Gastrocnemius medialis (tissue), 4 donors: ENCODE results near the gene RAB3C. TPM values are rescaled to one million over a fixed set of nuclear protein-coding genes. Genes with fewer than 3 reads are reported as not detected.

Source experiments
- ATAC-seq, 2 donors: fragments of 150-250 bp; one replicate each; pipeline ENCODE4 v1.9.1; 2016
- DNase-seq, 2 donors: peaks; one replicate each; pipeline ENCODE4 v3.0.0-alpha.2; 2019
- H3K27ac ChIP-seq, 4 donors: fragments of 200-600 bp; sonication (generic); 1 replicate in 1 of 4; 2 replicates in 3 of 4; pipeline ENCODE4 v1.5.1; 2016 to 2018; ENCODE audit warnings: mild to moderate bottlenecking in 2 of 4, moderate library complexity in 1 of 4
- H3K27me3 ChIP-seq, 3 donors: fragments of 200-600 bp; sonication (generic) in 2 of 3; 1 replicate in 1 of 3; 2 replicates in 2 of 3; pipeline versions ENCODE4 v1.5.1 to v1.6.0; 2016 to 2019; ENCODE audit warnings: mild to moderate bottlenecking in 1 of 3, moderate library complexity in 1 of 3
- H3K36me3 ChIP-seq, 2 donors: fragments of 200-600 bp; sonication (generic) in 1 of 2; one replicate each; pipeline ENCODE4 v1.5.1; 2017 to 2018
- H3K4me1 ChIP-seq, 2 donors: fragments of 200-600 bp; sonication (generic) in 1 of 2; one replicate each; pipeline ENCODE4 v1.5.1; 2016 to 2017; ENCODE audit warnings: mild to moderate bottlenecking in 2 of 2
- H3K4me3 ChIP-seq, 4 donors: fragments of 200-600 bp; sonication (generic) in 3 of 4; 1 replicate in 1 of 4; 2 replicates in 3 of 4; pipeline ENCODE4 v1.5.1; 2016 to 2019; ENCODE audit warnings: mild to moderate bottlenecking in 2 of 4
- H3K9me3 ChIP-seq, 3 donors: fragments of 200-600 bp; sonication (generic) in 2 of 3; 1 replicate in 1 of 3; 2 replicates in 2 of 3; pipeline ENCODE4 v1.5.1; 2016 to 2019
- POLR2A ChIP-seq, 2 donors: fragments of 450-650 bp; IDR thresholded peaks; one replicate each; pipeline ENCODE4 v1.6.1; 2017; ENCODE audit warnings: antibody characterized with exemption in 2 of 2, mild to moderate bottlenecking in 2 of 2, moderate library complexity in 2 of 2
- in situ Hi-C, 4 donors: fragments of 200-750 bp; cut with MboI; loops; one replicate each; pipeline versions ENCODE4 v1.15.0 to v1.8.0; 2017; ENCODE audit warnings: low sequenced_read_pairs in 4 of 4
- intact Hi-C: fragments of 100-400 bp; cut with DNase I; formaldehyde crosslinking; loops from one replicate; pipeline ENCODE4 v1.15.1; 2023; ENCODE audit warnings: low total_unique reads
- total RNA-seq, 4 donors: library from RNA; depleted of rRNA; stranded (reverse); fragments of >200 nt; gene quantifications; one replicate each; pipeline versions ENCODE4 v1.1.0 to v1.2.3, GENCODE V29; 2016
- TF ChIP-seq, protein P1 (sequence below), 5 experiments: fragments of 450-650 bp in 3 of 5; fragments of 200-600 bp in 2 of 5; sonication (generic) in 2 of 5; IDR thresholded peaks in 4 of 5; conservative IDR thresholded peaks in 1 of 5; 1 replicate in 4 of 5; 2 replicates in 1 of 5; pipeline ENCODE4 v1.5.1; 2016 to 2019; ENCODE audit warnings: antibody characterized with exemption in 5 of 5, mild to moderate bottlenecking in 3 of 5, moderate library complexity in 3 of 5

Gene RAB3C
- total RNA-seq, 4 donors from 2014 or later: 0.02 to 0.73 (median 0.07) TPM

DNA sequence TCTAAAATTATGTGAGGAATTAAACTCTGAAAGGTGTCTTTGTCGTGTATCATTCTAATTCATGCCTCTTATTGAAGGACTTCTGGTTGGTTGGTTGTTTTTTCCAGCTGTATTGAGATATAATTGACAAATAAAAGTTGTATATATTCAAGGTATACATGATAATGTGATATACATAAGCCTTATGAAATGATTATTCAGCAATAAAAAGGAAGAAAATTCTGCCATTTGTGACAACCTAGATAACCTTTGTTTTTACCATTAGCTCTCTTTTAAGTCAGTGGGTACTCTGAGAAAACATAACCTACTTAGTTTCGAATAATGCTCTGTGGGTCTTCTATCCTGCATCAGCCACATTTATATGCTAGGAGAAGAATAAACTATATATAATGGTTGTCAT, 89.6 kb downstream of the RAB3C start:
- in situ Hi-C loops: no loop called here
- intact Hi-C loops: no loop called here

DNA sequence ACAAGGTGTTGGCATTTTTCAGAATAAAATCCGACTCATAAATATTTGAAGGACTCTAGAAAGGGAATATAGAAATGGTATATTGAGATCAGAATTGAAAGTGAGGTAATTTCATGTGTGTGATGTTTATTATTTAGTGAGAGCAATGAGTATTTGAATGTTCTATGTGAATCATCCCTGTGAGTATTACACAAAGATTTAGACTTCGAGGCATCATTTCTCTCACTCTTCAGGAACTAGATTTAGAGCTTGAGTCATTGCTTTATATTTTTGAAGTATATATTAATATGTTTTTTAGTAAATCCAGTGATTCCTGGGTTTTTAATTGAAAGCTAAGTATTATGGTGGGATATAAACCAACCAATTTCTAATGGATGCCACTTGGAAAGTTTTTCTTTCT, 91.2 kb downstream of the RAB3C start:
- TF ChIP-seq, protein P1, sequence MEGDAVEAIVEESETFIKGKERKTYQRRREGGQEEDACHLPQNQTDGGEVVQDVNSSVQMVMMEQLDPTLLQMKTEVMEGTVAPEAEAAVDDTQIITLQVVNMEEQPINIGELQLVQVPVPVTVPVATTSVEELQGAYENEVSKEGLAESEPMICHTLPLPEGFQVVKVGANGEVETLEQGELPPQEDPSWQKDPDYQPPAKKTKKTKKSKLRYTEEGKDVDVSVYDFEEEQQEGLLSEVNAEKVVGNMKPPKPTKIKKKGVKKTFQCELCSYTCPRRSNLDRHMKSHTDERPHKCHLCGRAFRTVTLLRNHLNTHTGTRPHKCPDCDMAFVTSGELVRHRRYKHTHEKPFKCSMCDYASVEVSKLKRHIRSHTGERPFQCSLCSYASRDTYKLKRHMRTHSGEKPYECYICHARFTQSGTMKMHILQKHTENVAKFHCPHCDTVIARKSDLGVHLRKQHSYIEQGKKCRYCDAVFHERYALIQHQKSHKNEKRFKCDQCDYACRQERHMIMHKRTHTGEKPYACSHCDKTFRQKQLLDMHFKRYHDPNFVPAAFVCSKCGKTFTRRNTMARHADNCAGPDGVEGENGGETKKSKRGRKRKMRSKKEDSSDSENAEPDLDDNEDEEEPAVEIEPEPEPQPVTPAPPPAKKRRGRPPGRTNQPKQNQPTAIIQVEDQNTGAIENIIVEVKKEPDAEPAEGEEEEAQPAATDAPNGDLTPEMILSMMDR (IDR thresholded peaks at IDR 0.05 in 4 of 5, conservative IDR thresholded peaks at IDR 0.05 in 1 of 5): no peak
- no peak for TF ChIP-seq POLR2A (IDR thresholded peaks at IDR 0.05)
- in situ Hi-C loops: no loop called here
- ATAC-seq: no peak

More for the DNA sequence above, 89.6 kb downstream of the RAB3C start:
- ATAC-seq (no peak), DNase-seq (no peak)
- Histone ChIP-seq H3K9me3 (no peaks in the 10 kb centered on the region), H3K4me3 (no peak overlapping the region), H3K4me1 (no peaks in the 10 kb centered on the region), H3K36me3 (no peaks in the 10 kb centered on the region), H3K27me3 (no peaks in the 10 kb centered on the region), H3K27ac (no peak overlapping the region)
- TF ChIP-seq, protein P1 (IDR thresholded peaks at IDR 0.05 in 4 of 5, conservative IDR thresholded peaks at IDR 0.05 in 1 of 5): no peak
- TF ChIP-seq POLR2A (IDR thresholded peaks at IDR 0.05): no peak

DNA sequence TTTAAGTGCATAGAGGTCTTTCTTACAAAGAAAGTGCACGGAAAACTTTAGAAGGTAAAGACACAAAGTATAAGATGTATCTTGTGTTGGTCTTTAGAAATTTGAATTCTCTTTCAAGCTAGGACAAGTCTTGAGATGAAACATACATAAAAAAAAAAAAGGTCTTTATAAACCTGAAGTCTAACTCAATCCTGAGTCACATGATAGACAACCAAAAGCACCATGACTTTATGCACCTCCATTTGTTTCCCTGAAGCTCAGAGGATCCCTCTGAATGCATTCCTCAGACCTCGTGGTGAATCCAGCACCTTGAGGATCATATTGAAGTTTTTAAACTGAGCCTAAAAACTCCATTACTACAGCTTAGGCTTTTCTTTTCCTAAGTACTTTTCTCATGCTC, 91.8 kb downstream of the RAB3C start:
- H3K4me1 ChIP-seq: no peaks in the 10 kb centered on the region
- TF ChIP-seq, protein P1 (IDR thresholded peaks at IDR 0.05 in 4 of 5, conservative IDR thresholded peaks at IDR 0.05 in 1 of 5): no peak
- no peak for TF ChIP-seq POLR2A (IDR thresholded peaks at IDR 0.05)

More for the DNA sequence above, 91.2 kb downstream of the RAB3C start:
- Histone ChIP-seq H3K4me3 (no peak overlapping the region), H3K9me3 (no peaks in the 10 kb centered on the region), H3K27ac (no peak overlapping the region), H3K27me3 (no peaks in the 10 kb centered on the region), H3K4me1 (no peaks in the 10 kb centered on the region), H3K36me3 (no peaks in the 10 kb centered on the region)
- intact Hi-C loops: no loop called here
- no peak for DNase-seq

DNA sequence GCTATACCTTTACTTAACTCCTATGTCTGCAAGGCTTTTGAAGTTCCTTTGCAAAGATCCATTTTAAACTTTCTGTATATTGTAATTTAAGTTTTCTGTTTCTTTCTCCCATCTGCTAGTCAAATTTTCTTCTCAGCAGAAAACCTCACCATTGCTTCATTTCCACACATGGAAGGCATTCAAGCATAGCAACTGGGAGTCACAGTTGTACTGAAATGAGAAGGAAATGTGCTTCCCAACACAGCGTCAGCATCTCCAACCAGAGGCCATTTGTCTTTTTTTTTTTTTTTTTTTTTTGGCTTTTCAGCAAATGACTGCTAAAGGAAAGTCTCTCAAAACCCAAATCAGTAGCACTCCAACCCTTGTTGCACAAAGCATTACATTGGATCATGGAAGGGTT, 92.5 kb downstream of the RAB3C start:
- Histone ChIP-seq H3K4me3 (no peak overlapping the region), H3K27ac (no peak overlapping the region), H3K4me1 (no peaks in the 10 kb centered on the region), H3K9me3 (no peaks in the 10 kb centered on the region), H3K36me3 (no peaks in the 10 kb centered on the region), H3K27me3 (no peaks in the 10 kb centered on the region)
- intact Hi-C loops: no loop called here
- no peak for ATAC-seq
- TF ChIP-seq, protein P1 (IDR thresholded peaks at IDR 0.05 in 4 of 5, conservative IDR thresholded peaks at IDR 0.05 in 1 of 5): no peak
- TF ChIP-seq POLR2A (IDR thresholded peaks at IDR 0.05): no peak
- no peak for DNase-seq
- in situ Hi-C loops: no loop called here

More for the DNA sequence above, 91.8 kb downstream of the RAB3C start:
- Histone ChIP-seq H3K27ac (no peak overlapping the region), H3K9me3 (no peaks in the 10 kb centered on the region), H3K4me3 (no peak overlapping the region), H3K27me3 (no peaks in the 10 kb centered on the region), H3K36me3 (no peaks in the 10 kb centered on the region)
- no peak for DNase-seq
- intact Hi-C loops (no loop called here), in situ Hi-C loops (no loop called here)
- ATAC-seq: no peak

DNA sequence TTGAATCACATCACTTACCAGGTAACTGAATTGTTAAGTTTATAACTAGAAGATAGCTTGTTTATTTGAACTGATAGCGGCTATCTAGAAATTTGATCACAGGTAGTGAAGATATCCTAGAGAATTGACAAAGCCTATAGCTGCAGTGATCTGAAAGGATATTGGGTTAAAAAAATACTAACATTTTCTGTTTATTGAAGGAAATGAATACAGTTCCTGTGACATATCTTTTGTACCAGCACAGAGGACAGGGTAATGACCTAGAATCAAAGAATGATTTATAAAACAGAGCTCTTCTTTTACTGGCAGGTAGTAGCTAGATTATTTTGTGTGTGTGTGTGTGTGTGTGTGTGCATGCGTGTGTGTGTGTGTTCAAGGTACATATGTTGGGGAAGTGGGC, 94.8 kb downstream of the RAB3C start:
- Histone ChIP-seq H3K27me3 (no peaks in the 10 kb centered on the region), H3K4me3 (no peak overlapping the region), H3K9me3 (no peaks in the 10 kb centered on the region), H3K27ac (no peak overlapping the region), H3K36me3 (no peaks in the 10 kb centered on the region), H3K4me1 (no peaks in the 10 kb centered on the region)
- no peak for ATAC-seq
- intact Hi-C loops (no loop called here), in situ Hi-C loops (no loop called here)
- TF ChIP-seq, protein P1 (IDR thresholded peaks at IDR 0.05 in 4 of 5, conservative IDR thresholded peaks at IDR 0.05 in 1 of 5): no peak
- no peak for TF ChIP-seq POLR2A (IDR thresholded peaks at IDR 0.05)
- no peak for DNase-seq
